CD4-positive, alpha-beta T cell (primary cell): ENCODE data around the gene NECTIN4. TPM values are rescaled to one million over a fixed set of nuclear protein-coding genes. Genes with fewer than 3 reads are reported as not detected.

ENCODE experiments used
- ATAC-seq: fragments of 200-7000 bp; cut with Tn5 transposase; one replicate; pipeline ENCODE4 v1.10.0; 2022; ENCODE audit warnings: mild to moderate bottlenecking; ENCODE audit not compliant: poor library complexity
- CTCF ChIA-PET: fragments of 350-600 bp; sonication (Branson Sonifier 250); formaldehyde crosslinking; loops from one replicate; lab custom pipeline; 2021; ENCODE audit warnings: antibody characterized with exemption, inconsistent platforms; lab: Charles Lee
- POLR2A ChIA-PET: fragments of 350-600 bp; sonication (Branson Sonifier 250); formaldehyde crosslinking; loops from one replicate; lab custom pipeline; 2021; ENCODE audit warnings: antibody characterized with exemption, inconsistent platforms; lab: Charles Lee
- DNase-seq, 14 experiments: peaks; one replicate each; pipeline ENCODE4 v3.0.0-alpha.2; 2013 to 2020; ENCODE audit warnings: mixed read lengths in 2 of 14
- H3K27ac ChIP-seq, 2 donors: one replicate each; pipeline versions ENCODE4 v1.5.1 to v1.7.0; 2013; ENCODE audit warnings: low read length in 2 of 2, low read depth in 1 of 2, mild to moderate bottlenecking in 1 of 2
- H3K27me3 ChIP-seq, 2 experiments: 1 replicate in 1 of 2; 2 replicates in 1 of 2; pipeline versions ENCODE4 v1.6.1 to v1.7.0; 2013; ENCODE audit warnings: low read length in 2 of 2, control low read depth in 1 of 2, mild to moderate bottlenecking in 1 of 2, moderate library complexity in 1 of 2; ENCODE audit not compliant: insufficient read depth in 2 of 2, control insufficient read depth in 1 of 2
- H3K36me3 ChIP-seq: one replicate; pipeline ENCODE4 v1.6.1; 2013; ENCODE audit warnings: low read length, control low read depth; ENCODE audit not compliant: insufficient read depth
- H3K4me1 ChIP-seq: one replicate; pipeline ENCODE4 v1.6.1; 2013; ENCODE audit warnings: low read length, control low read depth; ENCODE audit not compliant: insufficient read depth
- H3K4me3 ChIP-seq: one replicate; pipeline ENCODE4 v1.5.1; 2013; ENCODE audit warnings: mild to moderate bottlenecking, low read length, moderate library complexity
- H3K9me3 ChIP-seq, 2 experiments: 1 replicate in 1 of 2; 2 replicates in 1 of 2; pipeline versions ENCODE4 v1.6.1 to v1.7.0; 2013; ENCODE audit warnings: low read length in 2 of 2, mild to moderate bottlenecking in 2 of 2, control low read depth in 1 of 2, moderate library complexity in 1 of 2; ENCODE audit not compliant: control insufficient read depth in 1 of 2, insufficient read depth in 1 of 2
- H3K27ac Mint-ChIP-seq: one replicate; pipeline ENCODE4 v1.8.0; 2020; ENCODE audit warnings: mixed read lengths
- H3K27me3 Mint-ChIP-seq: one replicate; pipeline ENCODE4 v1.8.0; 2021; ENCODE audit warnings: mixed read lengths
- H3K36me3 Mint-ChIP-seq: one replicate; pipeline ENCODE4 v1.8.0; 2021; ENCODE audit warnings: low read depth, mixed read lengths
- H3K4me1 Mint-ChIP-seq: one replicate; pipeline ENCODE4 v1.8.0; 2021; ENCODE audit warnings: low read depth, mixed read lengths
- H3K4me3 Mint-ChIP-seq: one replicate; pipeline ENCODE4 v1.8.0; 2020; ENCODE audit warnings: mild to moderate bottlenecking, mixed read lengths
- H3K9me3 Mint-ChIP-seq: one replicate; pipeline ENCODE4 v1.8.0; 2020; ENCODE audit warnings: mixed read lengths
- intact Hi-C, 2 experiments: fragments of 100-400 bp; cut with DNase I in 1 of 2; cut with micrococcal nuclease in 1 of 2; formaldehyde crosslinking; loops; one replicate each; pipeline versions ENCODE4 v1.15.1 to v1.9.0; 2023 to 2025; cut with DNase I, micrococcal nuclease
- total RNA-seq, 174 experiments: library from RNA in 2 of 174; stranded (reverse) in 2 of 174; gene quantifications; one replicate each; pipeline ENCODE4 v1.2.3 and lab custom pipeline; 2021 to 2026
- TF ChIP-seq, protein P1 (sequence below): fragments of 200-600 bp; IDR thresholded peaks from one replicate; pipeline ENCODE4 v1.8.0; 2022; ENCODE audit warnings: antibody characterized with exemption, mild to moderate bottlenecking

Gene NECTIN4
- total RNA-seq, 2 experiments from 2014 or later = 0.22 TPM

DNA sequence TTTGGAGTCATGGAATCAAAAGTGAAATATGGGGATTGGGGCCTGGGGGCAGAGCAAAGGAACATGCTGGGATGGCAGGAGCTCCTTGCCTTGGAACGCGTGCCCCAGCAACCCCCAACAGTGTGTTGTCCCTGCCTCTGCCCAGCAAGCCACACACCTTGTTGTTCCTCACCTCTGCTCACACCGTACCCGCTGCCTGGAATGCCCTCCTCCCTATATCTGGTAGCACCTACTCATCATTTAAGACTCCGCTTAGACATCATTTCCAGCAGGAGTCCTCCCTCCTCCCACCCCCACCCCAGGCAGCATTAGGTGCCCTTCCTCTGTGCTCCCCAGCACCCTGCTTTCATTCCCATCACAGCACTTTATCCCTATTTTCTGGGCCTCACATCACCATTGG lies 7.8 kb downstream of the NECTIN4 start:
- Histone ChIP-seq H3K36me3 (no peaks in the 10 kb centered on the region), H3K27ac (no peak overlapping the region), H3K4me3 (no peak overlapping the region), H3K9me3 (no peaks in the 10 kb centered on the region), H3K4me1 (no peaks in the 10 kb centered on the region), H3K27me3 (no peaks in the 10 kb centered on the region)
- Mint-ChIP-seq H3K27me3 (no peaks in the 10 kb centered on the region), H3K4me3 (no peak overlapping the region), H3K36me3 (no peaks in the 10 kb centered on the region), H3K4me1 (no peaks in the 10 kb centered on the region), H3K27ac (no peak overlapping the region), H3K9me3 (no peaks in the 10 kb centered on the region)
- TF ChIP-seq, protein P1, sequence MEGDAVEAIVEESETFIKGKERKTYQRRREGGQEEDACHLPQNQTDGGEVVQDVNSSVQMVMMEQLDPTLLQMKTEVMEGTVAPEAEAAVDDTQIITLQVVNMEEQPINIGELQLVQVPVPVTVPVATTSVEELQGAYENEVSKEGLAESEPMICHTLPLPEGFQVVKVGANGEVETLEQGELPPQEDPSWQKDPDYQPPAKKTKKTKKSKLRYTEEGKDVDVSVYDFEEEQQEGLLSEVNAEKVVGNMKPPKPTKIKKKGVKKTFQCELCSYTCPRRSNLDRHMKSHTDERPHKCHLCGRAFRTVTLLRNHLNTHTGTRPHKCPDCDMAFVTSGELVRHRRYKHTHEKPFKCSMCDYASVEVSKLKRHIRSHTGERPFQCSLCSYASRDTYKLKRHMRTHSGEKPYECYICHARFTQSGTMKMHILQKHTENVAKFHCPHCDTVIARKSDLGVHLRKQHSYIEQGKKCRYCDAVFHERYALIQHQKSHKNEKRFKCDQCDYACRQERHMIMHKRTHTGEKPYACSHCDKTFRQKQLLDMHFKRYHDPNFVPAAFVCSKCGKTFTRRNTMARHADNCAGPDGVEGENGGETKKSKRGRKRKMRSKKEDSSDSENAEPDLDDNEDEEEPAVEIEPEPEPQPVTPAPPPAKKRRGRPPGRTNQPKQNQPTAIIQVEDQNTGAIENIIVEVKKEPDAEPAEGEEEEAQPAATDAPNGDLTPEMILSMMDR = no peak
- DNase-seq (no peak), ATAC-seq (no peak)
- ChIA-PET POLR2A (no interaction called here), CTCF (no interaction called here)
- intact Hi-C loops = no loop called here

DNA sequence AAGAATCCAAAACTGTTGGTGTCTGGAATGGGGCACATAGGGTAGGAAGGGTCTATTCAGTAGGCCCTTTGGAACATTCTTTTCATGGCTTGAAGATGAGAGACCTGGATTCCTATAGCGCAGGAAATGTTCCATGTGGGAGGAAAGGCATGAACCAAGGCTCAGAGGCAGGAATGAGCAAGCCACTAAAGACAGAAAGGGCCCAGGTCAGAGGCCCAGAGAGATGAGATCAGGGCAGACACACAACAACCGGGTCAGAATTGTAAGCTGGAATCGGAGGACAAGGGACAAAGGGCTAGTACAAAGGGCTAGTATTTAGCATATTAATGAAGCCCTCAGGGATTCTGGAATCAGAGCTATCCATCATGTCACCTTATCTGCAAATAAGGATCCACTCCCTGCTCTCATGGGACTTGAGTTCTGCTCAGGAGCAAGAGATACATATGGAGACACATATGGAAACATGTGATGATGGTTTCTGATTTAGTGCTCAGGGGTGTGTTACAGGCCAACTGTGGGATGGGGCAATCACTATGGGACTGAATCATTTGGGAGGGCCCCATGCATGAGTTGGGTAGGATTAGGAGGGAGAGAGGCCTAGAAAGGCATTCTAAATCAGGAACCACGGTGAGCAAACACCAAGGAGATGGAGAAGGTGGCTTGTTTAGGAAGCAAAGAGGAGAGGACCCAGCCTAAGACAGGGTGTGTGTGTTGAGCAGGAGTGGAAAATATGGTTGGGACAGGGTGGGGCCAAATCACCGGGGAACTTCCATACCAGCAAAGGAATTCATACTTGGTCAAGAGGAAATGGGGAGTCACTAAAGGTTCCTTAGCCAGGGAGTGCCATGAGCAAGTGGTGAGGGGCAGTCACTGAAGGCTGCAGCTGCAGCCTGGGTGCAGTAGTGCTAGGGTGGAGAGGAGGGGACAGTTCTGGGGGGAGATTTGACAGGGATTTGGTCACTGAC lies 8.6 kb downstream of the NECTIN4 start:
- Mint-ChIP-seq H3K9me3 (no peaks in the 10 kb centered on the region), H3K27ac (no peak overlapping the region), H3K4me3 (no peak overlapping the region), H3K27me3 (no peaks in the 10 kb centered on the region), H3K36me3 (no peaks in the 10 kb centered on the region), H3K4me1 (no peaks in the 10 kb centered on the region)
- Histone ChIP-seq H3K27me3 (no peaks in the 10 kb centered on the region), H3K36me3 (no peaks in the 10 kb centered on the region), H3K4me1 (no peaks in the 10 kb centered on the region), H3K27ac (no peak overlapping the region), H3K9me3 (no peaks in the 10 kb centered on the region), H3K4me3 (no peak overlapping the region)
- ATAC-seq (no peak), DNase-seq (no peak)
- intact Hi-C loops = no loop called here
- TF ChIP-seq, protein P1 = no peak
- ChIA-PET POLR2A (interaction anchor here (0.9 to 2.3 kb wide), 2 partner anchors 12 to 17 kb away, joined by 4 to 5 read pairs; no protein-coding TSS in a partner anchor), CTCF (no interaction called here)

DNA sequence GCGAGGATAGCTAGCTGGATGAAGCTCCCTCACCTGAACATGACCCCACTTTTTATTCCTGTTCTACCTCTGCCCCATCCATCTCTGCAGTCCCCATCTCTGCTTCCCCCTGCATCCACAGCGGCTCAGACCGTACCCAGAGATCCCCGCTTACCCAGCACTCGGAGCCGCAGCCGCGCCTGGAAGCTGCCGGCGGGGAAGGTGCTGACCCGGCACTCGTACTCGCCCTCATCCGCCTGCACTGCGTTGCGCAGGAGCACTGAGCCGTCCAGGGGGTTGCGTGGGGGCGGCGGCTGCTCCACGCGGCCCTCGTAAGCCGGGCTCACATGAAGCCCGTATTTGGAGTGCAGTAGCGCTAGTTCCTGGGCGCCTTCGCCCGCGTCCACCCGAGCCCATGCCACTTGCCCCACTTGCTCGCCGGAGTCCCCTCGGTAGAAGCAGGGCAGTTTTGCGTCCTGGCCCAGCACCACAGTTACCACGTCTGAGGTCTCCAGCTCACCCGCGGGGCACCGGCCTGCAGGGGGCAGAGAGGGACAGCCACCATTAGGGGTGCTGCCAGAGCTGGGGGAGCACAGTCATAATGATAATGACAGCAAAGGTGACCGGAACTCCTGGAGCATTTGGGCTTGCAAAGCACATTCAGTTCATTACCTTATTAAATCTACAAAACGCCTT lies 9.8 kb downstream of the NECTIN4 start:
- ChIA-PET CTCF (interaction anchor here (0.6 kb wide), 1 partner anchor 89 kb away, joined by 4 read pairs; no protein-coding TSS in a partner anchor), POLR2A (interaction anchor here (0.7 to 2.3 kb wide), 3 partner anchors 11 to 18 kb away, joined by 3 to 5 read pairs (median 4); no protein-coding TSS in a partner anchor)
- Mint-ChIP-seq H3K27ac (no peak overlapping the region), H3K9me3 (no peaks in the 10 kb centered on the region), H3K4me3 (no peak overlapping the region), H3K4me1 (no peaks in the 10 kb centered on the region), H3K27me3 (no peaks in the 10 kb centered on the region), H3K36me3 (no peaks in the 10 kb centered on the region)
- ATAC-seq (no peak), DNase-seq (no peak)
- Histone ChIP-seq H3K4me1 (no peaks in the 10 kb centered on the region), H3K36me3 (no peaks in the 10 kb centered on the region), H3K9me3 (no peaks in the 10 kb centered on the region), H3K4me3 (no peak overlapping the region), H3K27ac (no peak overlapping the region), H3K27me3 (no peaks in the 10 kb centered on the region)
- TF ChIP-seq, protein P1 = no peak
- intact Hi-C loops = no loop called here
